Neural cell (in vitro differentiated cells): ENCODE data around the gene THADA. TPM values are rescaled to one million over a fixed set of nuclear protein-coding genes. Genes with fewer than 3 reads are reported as not detected.

Experiments used
- H2AFZ ChIP-seq: fragments of 200-600, 300-800 bp; sonication (generic), shearing (Covaris generic); 2 replicates; pipeline ENCODE4 v1.6.0; 2014; ENCODE audit warnings: low read depth, mild to moderate bottlenecking, antibody characterized with exemption, low read length, moderate library complexity
- H3F3A ChIP-seq: fragments of 200-600 bp; shearing (Covaris generic); 2 replicates; pipeline ENCODE4 v1.6.1; 2016; ENCODE audit warnings: mild to moderate bottlenecking, moderate library complexity, mixed read lengths, antibody characterized with exemption, low read length; ENCODE audit not compliant: insufficient read depth, poor library complexity, severe bottlenecking
- H3K27ac ChIP-seq: fragments of 200-600, 300-800 bp; sonication (generic), shearing (Covaris generic); 2 replicates; pipeline ENCODE4 v1.5.1; 2014; ENCODE audit warnings: mild to moderate bottlenecking, low read length, moderate library complexity
- H3K27me3 ChIP-seq: fragments of 300-800, 200-600 bp; sonication (generic), shearing (Covaris generic); 2 replicates; pipeline ENCODE4 v1.6.0; 2014; ENCODE audit warnings: mild to moderate bottlenecking, low read depth, low read length, moderate library complexity; ENCODE audit not compliant: insufficient read depth
- H3K36me3 ChIP-seq: fragments of 300-800, 200-600 bp; sonication (generic), shearing (Covaris generic); 2 replicates; pipeline ENCODE4 v1.5.1; 2014; ENCODE audit warnings: mild to moderate bottlenecking, antibody characterized with exemption, low read length, moderate library complexity; ENCODE audit not compliant: insufficient read depth
- H3K4me2 ChIP-seq: fragments of 300-800, 200-600 bp; sonication (generic), shearing (Covaris generic); 2 replicates; pipeline ENCODE4 v1.6.0; 2014; ENCODE audit warnings: mild to moderate bottlenecking, low read length
- H3K4me3 ChIP-seq: fragments of 300-800, 200-600 bp; sonication (generic), shearing (Covaris generic); 2 replicates; pipeline ENCODE4 v1.5.1; 2014; ENCODE audit warnings: mild to moderate bottlenecking, low read length, moderate library complexity
- H3K79me2 ChIP-seq: fragments of 200-600 bp; shearing (Covaris generic); replicated peaks from 2 replicates; pipeline ENCODE4 v1.6.0; 2014; ENCODE audit warnings: mild to moderate bottlenecking, low read length, moderate library complexity; ENCODE audit not compliant: insufficient read depth
- H3K9ac ChIP-seq: fragments of 300-800, 200-600 bp; sonication (generic), shearing (Covaris generic); 2 replicates; pipeline ENCODE4 v1.6.1; 2016; ENCODE audit warnings: mild to moderate bottlenecking, low read length, mixed read lengths
- H3K9me2 ChIP-seq: fragments of 200-600 bp; shearing (Covaris generic); 2 replicates; pipeline ENCODE4 v1.6.1; 2016; ENCODE audit warnings: mild to moderate bottlenecking, low read length, mixed read lengths; ENCODE audit not compliant: insufficient read depth
- H3K9me3 ChIP-seq: fragments of 200-600, 300-800 bp; sonication (generic), shearing (Covaris generic); 2 replicates; pipeline ENCODE4 v1.6.1; 2016; ENCODE audit warnings: mild to moderate bottlenecking, mixed run types, low read length, moderate library complexity, mixed read lengths
- H4K20me1 ChIP-seq: fragments of 200-600 bp; shearing (Covaris generic); 2 replicates; pipeline ENCODE4 v1.6.1; 2016; ENCODE audit warnings: mild to moderate bottlenecking, mixed run types; ENCODE audit not compliant: insufficient read depth
- EP300 ChIP-seq: fragments of 450-650 bp; conservative IDR thresholded peaks from 2 replicates; pipeline ENCODE4 v1.6.1; 2014; ENCODE audit warnings: antibody characterized with exemption, mild to moderate bottlenecking, moderate library complexity; ENCODE audit not compliant: poor library complexity, severe bottlenecking
- EZH2 ChIP-seq: fragments of 200-600, 300-800 bp; shearing (Covaris generic), sonication (generic); IDR thresholded peaks from 2 replicates; pipeline ENCODE4 v1.6.1; 2014; ENCODE audit warnings: antibody characterized with exemption, low read length, borderline replicate concordance, mild to moderate bottlenecking; ENCODE audit not compliant: insufficient read depth, poor library complexity, severe bottlenecking
- MXI1 ChIP-seq: fragments of 450-650 bp; conservative IDR thresholded peaks from 2 replicates; pipeline ENCODE4 v1.6.1; 2014; ENCODE audit warnings: antibody characterized with exemption, mild to moderate bottlenecking; ENCODE audit not compliant: poor library complexity, severe bottlenecking
- POLR2AphosphoS5 ChIP-seq: IDR thresholded peaks from 2 replicates; pipeline ENCODE4 v1.6.1; 2012
- RAD21 ChIP-seq: fragments of 450-650 bp; conservative IDR thresholded peaks from 2 replicates; pipeline ENCODE4 v1.6.1; 2014; ENCODE audit warnings: antibody characterized with exemption, mild to moderate bottlenecking, moderate library complexity
- REST ChIP-seq: IDR thresholded peaks from 2 replicates; pipeline ENCODE4 v1.6.1; 2012; ENCODE audit warnings: borderline replicate concordance
- SMC3 ChIP-seq: fragments of 450-650 bp; conservative IDR thresholded peaks from 2 replicates; pipeline ENCODE4 v1.6.1; 2014; ENCODE audit warnings: antibody characterized with exemption, mild to moderate bottlenecking, moderate library complexity; ENCODE audit not compliant: poor library complexity
- TAF1 ChIP-seq: IDR thresholded peaks from 2 replicates; pipeline ENCODE4 v1.6.1; 2012; ENCODE audit warnings: low read depth
- polyA plus RNA-seq: library from polyadenylated mRNA; depleted of rRNA; stranded (reverse); fragments of >200 nt; gene quantifications from 2 replicates; pipeline ENCODE4 v1.2.3, GENCODE V29; 2014
- TF ChIP-seq, protein P1 (sequence below): fragments of 450-650 bp; IDR thresholded peaks from 2 replicates; pipeline ENCODE4 v1.5.1; 2014; ENCODE audit warnings: antibody characterized with exemption, mild to moderate bottlenecking, moderate library complexity; ENCODE audit not compliant: poor library complexity, severe bottlenecking

The THADA gene
- polyA plus RNA-seq, 1 donor from 2014 or later = 8.5 TPM

DNA sequence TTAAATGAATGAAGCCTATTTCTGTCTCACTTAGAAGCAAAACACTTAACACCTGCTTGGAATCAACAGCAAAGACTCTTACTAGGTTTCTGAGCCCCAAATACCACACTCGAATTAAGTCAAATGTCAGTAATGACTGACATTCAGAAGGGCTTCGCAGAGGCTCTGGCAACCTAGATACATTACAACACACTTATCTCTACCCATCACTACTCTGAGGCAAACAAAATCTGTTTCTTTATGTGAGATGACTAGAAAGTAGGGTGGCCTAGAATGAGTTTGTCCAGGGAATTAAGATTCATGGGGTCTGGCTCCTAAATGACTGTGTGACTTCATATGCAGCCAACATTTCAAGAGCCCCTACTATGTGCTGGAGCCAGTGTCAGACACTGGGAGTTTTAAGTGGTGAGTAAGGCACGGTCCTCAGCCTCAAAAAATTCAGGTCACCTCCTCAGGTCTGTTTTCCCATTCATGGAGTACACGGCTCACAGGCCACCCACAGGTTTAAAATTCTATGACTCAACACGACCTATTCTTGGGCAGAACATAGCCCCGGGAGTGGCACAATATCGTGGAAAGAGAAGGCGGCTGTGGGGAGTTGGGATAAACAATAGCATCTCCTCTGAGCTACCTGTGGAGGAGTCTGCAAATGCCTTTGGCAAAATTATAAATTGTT lies 219.2 kb downstream of the THADA start:
- Histone ChIP-seq H3K79me2 (no peaks in the 10 kb centered on the region), H3K9ac (no peak overlapping the region), H3K27ac (no peak overlapping the region), H4K20me1 (no peaks in the 10 kb centered on the region), H3F3A (no peaks in the 10 kb centered on the region), H3K4me3 (no peak overlapping the region), H2AFZ (no peak overlapping the region), H3K27me3 (no peaks in the 10 kb centered on the region), H3K9me3 (no peaks in the 10 kb centered on the region), H3K36me3 (no peaks in the 10 kb centered on the region), H3K4me2 (no peak overlapping the region), H3K9me2 (no peaks in the 10 kb centered on the region)
- no peak for TF ChIP-seq SMC3
- TF ChIP-seq, protein P1, sequence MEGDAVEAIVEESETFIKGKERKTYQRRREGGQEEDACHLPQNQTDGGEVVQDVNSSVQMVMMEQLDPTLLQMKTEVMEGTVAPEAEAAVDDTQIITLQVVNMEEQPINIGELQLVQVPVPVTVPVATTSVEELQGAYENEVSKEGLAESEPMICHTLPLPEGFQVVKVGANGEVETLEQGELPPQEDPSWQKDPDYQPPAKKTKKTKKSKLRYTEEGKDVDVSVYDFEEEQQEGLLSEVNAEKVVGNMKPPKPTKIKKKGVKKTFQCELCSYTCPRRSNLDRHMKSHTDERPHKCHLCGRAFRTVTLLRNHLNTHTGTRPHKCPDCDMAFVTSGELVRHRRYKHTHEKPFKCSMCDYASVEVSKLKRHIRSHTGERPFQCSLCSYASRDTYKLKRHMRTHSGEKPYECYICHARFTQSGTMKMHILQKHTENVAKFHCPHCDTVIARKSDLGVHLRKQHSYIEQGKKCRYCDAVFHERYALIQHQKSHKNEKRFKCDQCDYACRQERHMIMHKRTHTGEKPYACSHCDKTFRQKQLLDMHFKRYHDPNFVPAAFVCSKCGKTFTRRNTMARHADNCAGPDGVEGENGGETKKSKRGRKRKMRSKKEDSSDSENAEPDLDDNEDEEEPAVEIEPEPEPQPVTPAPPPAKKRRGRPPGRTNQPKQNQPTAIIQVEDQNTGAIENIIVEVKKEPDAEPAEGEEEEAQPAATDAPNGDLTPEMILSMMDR = no peak
- no peak for TF ChIP-seq REST
- no peak for TF ChIP-seq EP300
- no peak for TF ChIP-seq POLR2AphosphoS5
- TF ChIP-seq EZH2 = no peak
- no peak for TF ChIP-seq RAD21
- no peak for TF ChIP-seq TAF1
- no peak for TF ChIP-seq MXI1

- no peak overlapping the region for H2AFZ ChIP-seq
- no peaks in the 10 kb centered on the region for H3K79me2 ChIP-seq
- no peaks in the 10 kb centered on the region for H3K9me3 ChIP-seq
- H3K9me2 ChIP-seq = no peaks in the 10 kb centered on the region
- H4K20me1 ChIP-seq = no peaks in the 10 kb centered on the region
- H3K4me3 ChIP-seq = no peak overlapping the region
- no peak overlapping the region for H3K9ac ChIP-seq
- no peaks in the 10 kb centered on the region for H3F3A ChIP-seq
- TF ChIP-seq TAF1 (no peak), POLR2AphosphoS5 (no peak), RAD21 (no peak), MXI1 (no peak), EZH2 (no peak), EP300 (no peak)
- no peaks in the 10 kb centered on the region for H3K36me3 ChIP-seq
- H3K27ac ChIP-seq = no peak overlapping the region
- no peaks in the 10 kb centered on the region for H3K27me3 ChIP-seq
- H3K4me2 ChIP-seq = no peak overlapping the region
Measured at GRCh38 chr2:43375746-43376522, 219.9 kb downstream of the THADA start.
